Endodermal cell (in vitro differentiated cells): Measurements from ENCODE around the gene PRRX1. TPM values are rescaled to one million over a fixed set of nuclear protein-coding genes. Genes with fewer than 3 reads are reported as not detected.
A peak's percentile ranks its signal among the peaks of the same experiment; 100 is the strongest.

Source experiments
- DNase-seq: peaks from one replicate; pipeline ENCODE4 v3.0.0-alpha.2; 2017
- H3K27ac ChIP-seq: 2 replicates; pipeline ENCODE4 v1.5.1; 2013; ENCODE audit warnings: mild to moderate bottlenecking, low read depth, low read length, moderate library complexity
- H3K27me3 ChIP-seq: 2 replicates; pipeline ENCODE4 v1.6.1; 2013; ENCODE audit warnings: mild to moderate bottlenecking, low read length, moderate library complexity; ENCODE audit not compliant: insufficient read depth, control insufficient read depth, poor library complexity, severe bottlenecking
- H3K36me3 ChIP-seq: 2 replicates; pipeline ENCODE4 v1.7.0; 2013; ENCODE audit warnings: mild to moderate bottlenecking, low read length, moderate library complexity; ENCODE audit not compliant: control insufficient read depth, insufficient read depth
- H3K4me1 ChIP-seq: one replicate; pipeline ENCODE4 v1.7.0; 2013; ENCODE audit warnings: low read length; ENCODE audit not compliant: control insufficient read depth, insufficient read depth
- H3K4me3 ChIP-seq: 2 replicates; pipeline ENCODE4 v1.5.1; 2013; ENCODE audit warnings: mild to moderate bottlenecking, low read length, moderate library complexity
- H3K9ac ChIP-seq: 2 replicates; pipeline ENCODE4 v1.6.1; 2013; ENCODE audit warnings: mild to moderate bottlenecking, low read length, moderate library complexity; ENCODE audit not compliant: poor library complexity, severe bottlenecking; ENCODE audit errors: extremely low read depth
- H3K9me3 ChIP-seq: 2 replicates; pipeline ENCODE4 v1.6.1; 2013; ENCODE audit warnings: mild to moderate bottlenecking, low read length, moderate library complexity; ENCODE audit not compliant: control insufficient read depth
- H3K27ac Mint-ChIP-seq: 2 replicates; pipeline ENCODE4 v1.8.0; 2020; ENCODE audit warnings: mixed read lengths
- H3K27me3 Mint-ChIP-seq: 2 replicates; pipeline ENCODE4 v1.8.0; 2021; ENCODE audit warnings: mild to moderate bottlenecking, mixed read lengths; ENCODE audit not compliant: insufficient read depth
- H3K36me3 Mint-ChIP-seq: 2 replicates; pipeline ENCODE4 v1.8.0; 2020; ENCODE audit warnings: low read depth, mixed read lengths
- H3K4me1 Mint-ChIP-seq: 2 replicates; pipeline ENCODE4 v1.8.0; 2020; ENCODE audit warnings: mixed read lengths
- H3K4me3 Mint-ChIP-seq: 2 replicates; pipeline ENCODE4 v1.8.0; 2020; ENCODE audit warnings: mild to moderate bottlenecking, moderate library complexity, mixed read lengths
- H3K9me3 Mint-ChIP-seq: 2 replicates; pipeline ENCODE4 v1.8.0; 2020; ENCODE audit warnings: mild to moderate bottlenecking, mixed read lengths
- CTCF ChIP-seq: fragments of 200-600 bp; sonication (generic); conservative IDR thresholded peaks from 2 replicates; pipeline ENCODE4 v1.5.0; 2021; ENCODE audit warnings: antibody characterized with exemption, mild to moderate bottlenecking
- WGBS, 2 experiments: methylation state at CpG; one replicate each; pipeline versions ENCODE4 v1.1.5 to v1.1.7; 2013; ENCODE audit warnings: missing lambda C conversion rate in 2 of 2, mixed read lengths in 1 of 2; ENCODE audit not compliant: insufficient coverage in 1 of 2, insufficient read length in 1 of 2; 5-methylcytosine and 5-hydroxymethylcytosine counted together
- total RNA-seq, 2 donors: library from RNA; stranded (reverse); fragmentation: NEBNext Ultra II Directional in 1 of 2; extraction: Animal tissue kit (Norgen Biotek cat#: 25700) in 1 of 2; gene quantifications; 2 replicates in 1 of 2; 3 replicates in 1 of 2; pipeline ENCODE4 v1.2.1, GENCODE V29; 2021

The PRRX1 gene
- total RNA-seq, 2 donors from 2014 or later, result not detected

GRCh38 chr1:170661646-170662411, 2.1 kb upstream of the PRRX1 start:
- H3K4me1 Mint-ChIP-seq, result peaks cover 27% of the 10 kb centered on the region
- Histone ChIP-seq H3K27ac (no peak overlapping the region), H3K9ac (no peak overlapping the region), H3K4me1 (peaks cover 8% of the 10 kb centered on the region), H3K4me3 (peak overlapping the region; percentile 32), H3K27me3 (peaks cover 95% of the 10 kb centered on the region), H3K9me3 (no peaks in the 10 kb centered on the region), H3K36me3 (no peaks in the 10 kb centered on the region)
- no peak overlapping the region for H3K27ac Mint-ChIP-seq
- peaks cover 94% of the 10 kb centered on the region for H3K27me3 Mint-ChIP-seq
- WGBS, 2 experiments, result 0 to 1% methylated on average over 3 to 20 of the region's 31 CpGs
- H3K4me3 Mint-ChIP-seq, result peak overlapping the region; percentile 46
- TF ChIP-seq CTCF, result no peak
- no peaks in the 10 kb centered on the region for H3K36me3 Mint-ChIP-seq
- H3K9me3 Mint-ChIP-seq, result peaks cover under 1% of the 10 kb centered on the region
- peak; percentile 80 for DNase-seq

DNA sequence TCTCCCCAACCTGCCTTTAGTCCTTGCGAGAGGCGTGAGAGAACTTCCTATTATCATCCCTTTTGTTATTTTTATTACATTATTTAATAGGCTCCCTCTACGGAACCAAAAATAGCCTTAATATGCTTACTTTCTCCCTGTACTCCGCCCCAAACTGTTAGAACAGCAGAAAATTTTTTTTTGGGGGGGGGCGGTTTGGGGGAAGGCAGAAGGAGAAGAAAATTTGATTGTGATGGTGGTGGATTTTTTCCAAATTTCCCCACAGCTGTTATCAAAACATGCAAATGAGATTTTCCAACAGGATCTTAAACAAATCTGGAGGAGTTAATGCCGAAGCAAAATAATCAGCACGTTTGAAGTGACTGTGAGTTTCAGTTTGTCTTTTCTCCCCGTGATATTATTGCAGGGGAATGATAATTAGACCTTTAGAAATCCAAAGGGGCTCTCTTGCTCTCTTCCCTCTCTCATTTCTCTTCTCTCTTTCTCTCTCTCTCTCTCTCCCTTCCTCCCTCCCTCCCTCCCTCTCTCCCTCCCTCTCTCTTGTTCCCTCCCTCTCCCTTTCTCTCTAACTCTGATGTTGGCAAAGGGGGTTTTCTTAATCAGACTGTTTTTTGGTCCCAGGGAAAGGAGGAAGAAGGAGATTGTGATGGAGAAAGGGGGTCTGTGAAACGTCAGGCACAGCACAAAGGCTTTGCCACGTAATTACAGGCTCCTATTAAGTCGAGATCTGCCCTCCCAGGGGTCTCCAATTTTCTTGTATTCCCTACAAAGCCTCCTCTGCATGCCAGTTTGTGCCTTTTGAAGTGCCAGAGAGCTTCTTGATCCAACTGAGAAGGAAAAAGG, 1.1 kb upstream of the PRRX1 start:
- no peak for TF ChIP-seq CTCF
- peaks cover 99% of the 10 kb centered on the region for H3K27me3 Mint-ChIP-seq
- H3K4me1 Mint-ChIP-seq, result peaks cover 21% of the 10 kb centered on the region
- peak overlapping the region; percentile 57 for H3K4me3 Mint-ChIP-seq
- peak overlapping the region; percentile 32 for H3K4me3 ChIP-seq
- no peaks in the 10 kb centered on the region for H3K9me3 ChIP-seq
- no peaks in the 10 kb centered on the region for H3K36me3 Mint-ChIP-seq
- H3K4me1 ChIP-seq, result peaks cover 8% of the 10 kb centered on the region
- WGBS, 2 experiments, result 3 to 20% methylated on average over 1 to 10 of the region's 11 CpGs
- H3K27me3 ChIP-seq, result peaks cover 100% of the 10 kb centered on the region
- no peak overlapping the region for H3K27ac Mint-ChIP-seq
- peak; percentile 55 for DNase-seq
- peaks cover 4% of the 10 kb centered on the region for H3K9me3 Mint-ChIP-seq
- H3K36me3 ChIP-seq, result no peaks in the 10 kb centered on the region
- H3K9ac ChIP-seq, result no peak overlapping the region
- H3K27ac ChIP-seq, result no peak overlapping the region

DNA sequence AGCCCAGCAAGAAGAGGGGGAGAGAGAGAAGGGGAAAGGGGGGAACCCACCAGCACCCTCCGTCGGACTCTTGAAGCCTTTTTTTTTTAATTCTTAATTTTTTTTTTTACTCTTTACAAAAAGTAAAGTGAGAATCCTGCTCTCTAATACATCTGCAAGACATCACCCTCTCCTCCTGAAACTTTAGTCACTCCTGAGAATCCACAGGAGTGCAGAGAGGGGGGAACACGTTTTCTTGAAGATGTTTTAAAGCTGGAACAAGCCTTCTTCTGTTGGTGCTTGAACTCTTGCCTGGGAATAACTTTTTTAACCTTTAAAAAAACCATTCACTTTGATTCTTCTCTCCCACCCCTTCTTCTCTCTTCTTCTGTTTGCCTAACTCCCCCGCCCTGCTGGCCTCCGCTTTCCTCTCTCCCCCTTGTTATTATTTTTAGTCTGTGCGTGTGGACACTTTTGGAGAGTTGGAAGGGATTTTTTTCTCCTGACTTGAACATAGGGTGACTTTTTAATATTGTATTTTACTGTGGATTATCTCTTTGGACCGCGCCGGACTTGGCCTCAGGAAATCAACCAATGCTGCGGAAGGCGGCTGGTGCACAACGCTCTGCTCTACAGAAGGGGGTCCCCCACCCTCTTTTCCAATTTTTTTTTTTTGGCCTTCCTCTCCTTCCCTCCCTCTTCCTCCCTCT, 383 bp upstream of the PRRX1 start:
- peaks cover 8% of the 10 kb centered on the region for H3K4me1 ChIP-seq
- peaks cover 28% of the 10 kb centered on the region for H3K4me1 Mint-ChIP-seq

More for the DNA sequence above, 383 bp upstream of the PRRX1 start:
- peak overlapping the region; percentile 57 for H3K4me3 Mint-ChIP-seq
- Histone ChIP-seq H3K9me3 (no peaks in the 10 kb centered on the region), H3K36me3 (no peaks in the 10 kb centered on the region), H3K9ac (no peak overlapping the region), H3K27me3 (peaks cover 100% of the 10 kb centered on the region), H3K4me3 (peak overlapping the region; percentile 78), H3K27ac (no peak overlapping the region)
- peaks cover 4% of the 10 kb centered on the region for H3K9me3 Mint-ChIP-seq
- no peak for DNase-seq
- TF ChIP-seq CTCF, result no peak
- 0 to 1% methylated on average over 1 to 9 of the region's 12 CpGs for WGBS, 2 experiments
- no peak overlapping the region for H3K27ac Mint-ChIP-seq
- H3K36me3 Mint-ChIP-seq, result no peaks in the 10 kb centered on the region
- peaks cover 99% of the 10 kb centered on the region for H3K27me3 Mint-ChIP-seq
